ENCODE measurements around the gene RHBDF1.
"Not testable (repeated sequence)": the region's sequence is repeated elsewhere in the genome, so short reads cannot be mapped to it uniquely, and the experiment has no call there.

The RHBDF1 gene

DNA sequence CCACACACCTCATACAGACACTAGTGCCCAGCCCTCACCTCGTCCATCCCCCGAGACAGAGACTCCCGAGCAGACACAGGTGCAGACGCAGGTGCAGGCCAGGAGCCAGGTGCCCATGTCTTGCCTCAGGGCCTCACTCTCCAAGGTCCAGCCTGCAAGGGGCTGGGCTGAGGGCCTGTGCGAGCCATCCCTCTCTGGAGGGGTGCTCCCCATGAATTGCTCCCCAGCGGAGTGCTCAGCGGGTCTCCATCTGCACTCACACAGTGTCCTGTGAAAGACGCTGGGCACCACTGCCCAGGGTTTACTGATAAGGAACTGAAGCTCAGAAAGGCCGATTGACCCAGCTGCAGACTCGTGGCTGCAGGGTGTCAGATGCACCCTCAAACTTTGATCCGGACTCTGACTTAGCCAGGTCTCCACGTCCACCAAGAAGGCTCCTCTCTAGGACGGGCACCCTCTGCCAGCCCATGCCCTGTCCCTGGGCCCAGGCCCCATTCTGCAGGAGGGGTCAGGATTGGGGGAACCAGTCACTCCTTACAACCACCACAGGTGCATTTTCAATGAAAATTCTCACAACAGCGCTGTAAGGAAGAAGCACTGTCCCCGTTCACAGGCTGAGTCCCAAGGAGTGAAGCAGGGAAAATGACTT is 36.0 kb downstream of the RHBDF1 start:
- DNase-seq (ENCODE audit: low read depth in 2 of 2): no peak

DNA sequence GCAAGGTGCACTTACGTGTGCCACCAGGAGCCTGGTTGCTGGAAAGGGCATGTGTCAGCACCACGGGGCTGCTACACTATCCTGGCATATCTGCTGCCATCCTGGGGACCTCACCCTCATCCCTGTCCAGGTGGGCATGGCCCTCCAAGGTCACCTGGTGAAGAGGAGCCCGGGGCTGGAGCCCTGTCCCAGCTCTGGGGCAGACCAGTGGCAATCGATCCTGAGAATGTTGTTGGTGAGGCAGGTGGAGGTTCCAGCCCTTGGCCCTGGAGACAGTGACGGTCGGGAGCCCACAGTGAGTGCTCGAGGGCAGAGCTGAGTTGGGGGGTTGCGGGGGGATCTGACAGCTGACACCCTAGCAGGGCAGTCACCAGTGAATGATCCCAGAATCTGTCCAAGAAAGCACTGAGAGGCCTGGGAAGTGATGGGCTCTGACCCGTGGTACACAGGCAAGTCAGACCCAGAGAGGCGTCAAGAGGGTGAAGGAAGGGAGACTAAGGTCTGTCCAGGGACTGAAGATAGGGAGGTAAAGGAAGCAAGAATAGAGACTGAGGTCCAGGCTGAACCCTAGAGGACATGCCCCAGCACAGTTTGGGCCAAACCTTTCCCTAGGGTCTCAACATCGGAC is 36.6 kb downstream of the RHBDF1 start:
- no peak for DNase-seq (ENCODE audit: low read depth in 2 of 2)

- no peak for DNase-seq (ENCODE audit: low read depth in 2 of 2)
These were observed 37.3 kb downstream of the RHBDF1 start for GRCh38 chr16:35011-35677.

DNA sequence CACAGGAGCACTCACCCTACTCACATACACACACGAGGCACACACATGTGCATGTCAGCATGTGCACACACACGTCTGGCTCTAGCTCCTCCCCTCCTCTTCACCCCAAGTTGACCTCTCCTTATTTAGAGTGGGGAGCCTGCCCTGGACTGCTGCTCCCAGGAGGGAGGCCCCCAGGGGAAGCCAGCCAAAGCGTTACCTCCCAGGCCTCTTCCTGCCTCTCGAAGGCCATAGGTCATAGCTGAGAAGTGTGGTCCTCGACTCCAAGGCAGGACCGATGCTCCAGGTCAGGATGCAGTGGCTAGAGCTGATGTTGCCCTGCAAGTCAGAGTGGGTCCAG is 37.8 kb downstream of the RHBDF1 start:
- DNase-seq (ENCODE audit: low read depth in 2 of 2): no peak

DNA sequence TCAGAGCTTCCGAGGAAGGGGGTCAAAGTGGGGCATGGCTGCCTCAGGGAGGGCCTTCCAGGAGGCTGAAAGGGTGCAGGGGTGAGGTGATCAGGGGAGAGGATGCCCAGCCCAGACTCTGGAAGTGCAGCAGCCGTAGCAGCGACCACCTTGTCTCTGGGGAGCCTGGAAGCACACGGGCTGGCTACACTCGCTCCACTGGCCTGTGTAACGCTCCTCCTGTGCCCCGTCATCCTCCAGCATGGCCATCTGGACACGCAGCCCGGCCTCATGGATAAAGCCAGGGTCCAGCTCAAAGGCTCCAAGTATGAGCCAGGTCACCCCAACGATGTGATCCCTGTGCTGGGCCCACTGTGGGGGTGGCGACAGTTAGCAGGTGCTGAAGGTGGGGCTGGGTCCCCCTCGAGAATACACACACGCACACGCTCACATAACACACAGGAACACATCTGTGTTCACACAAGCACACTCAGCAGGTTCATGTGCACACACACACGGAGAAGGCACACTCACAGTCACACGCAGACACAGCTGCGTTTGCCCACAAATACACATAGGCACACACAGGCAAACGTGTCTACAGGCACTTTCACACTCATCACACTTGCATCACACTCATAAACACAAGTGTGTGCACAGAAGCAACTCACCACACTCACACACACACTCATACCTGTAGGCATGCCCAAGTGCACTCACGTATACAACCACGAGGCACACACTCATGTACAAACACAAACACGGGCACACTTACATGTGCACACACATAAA is 38.4 kb downstream of the RHBDF1 start:
- no peak for DNase-seq (ENCODE audit: low read depth in 2 of 2)

DNA sequence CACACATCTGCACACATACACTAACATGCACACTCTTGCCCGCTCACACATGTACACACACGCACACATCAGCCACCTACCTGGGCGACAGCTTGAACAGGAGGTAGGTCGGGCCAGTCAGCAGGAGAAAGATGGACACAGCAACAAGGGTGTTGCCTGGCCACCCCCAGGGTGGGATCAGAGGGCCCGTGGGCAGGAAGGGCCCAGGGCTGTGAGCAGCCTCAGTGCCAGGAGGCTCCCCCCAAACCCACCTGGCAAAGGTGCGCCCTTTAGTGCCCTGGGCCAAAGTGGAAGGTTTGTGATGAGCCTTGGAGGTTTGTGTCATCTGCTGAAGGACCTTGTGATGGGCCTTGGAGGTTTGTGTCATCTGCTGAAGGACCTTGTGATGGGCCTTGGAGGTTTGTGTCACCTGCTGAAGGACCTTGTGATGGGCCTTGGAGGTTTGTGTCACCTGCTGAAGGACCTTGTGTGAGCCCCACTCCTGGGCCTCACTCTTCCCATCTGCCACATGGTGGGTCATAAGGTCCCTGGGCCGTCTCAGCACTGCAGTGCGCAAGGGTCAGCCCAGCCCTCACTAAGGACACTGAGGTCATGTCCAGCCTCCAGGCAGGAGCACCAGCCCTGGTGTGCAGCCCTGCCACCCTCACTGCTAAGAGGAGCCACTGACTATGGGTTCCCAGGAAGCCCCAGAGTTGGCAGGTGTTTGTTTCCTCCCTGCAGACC is 39.1 kb downstream of the RHBDF1 start:
- not testable (repeated sequence) for DNase-seq (ENCODE audit: low read depth in 2 of 2)

DNA sequence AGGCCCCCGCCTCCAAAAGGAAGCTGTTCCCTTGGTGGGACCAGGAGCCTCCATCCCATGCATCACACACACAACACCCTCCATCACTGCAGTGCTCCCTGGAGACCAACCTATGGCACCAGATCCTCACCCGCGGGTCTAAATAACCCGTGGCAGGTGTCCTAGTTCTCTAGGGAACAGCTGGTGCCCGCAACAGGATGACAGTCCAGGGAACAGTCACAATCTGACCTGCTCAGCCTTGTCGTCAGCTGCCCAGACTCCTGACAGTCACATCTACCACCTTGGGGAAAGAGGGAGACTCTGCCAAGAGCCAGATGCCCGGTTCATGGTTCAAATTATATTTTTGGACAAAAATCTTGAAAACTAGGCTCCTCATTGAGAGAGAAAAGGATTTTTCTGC is 41.8 kb downstream of the RHBDF1 start:
- DNase-seq (ENCODE audit: low read depth in 2 of 2): not testable (repeated sequence)

GRCh38 chr16:25926-26348 is 46.5 kb downstream of the RHBDF1 start:
- not testable (repeated sequence) for DNase-seq (ENCODE audit: low read depth in 2 of 2)

- not testable (repeated sequence) for DNase-seq (ENCODE audit: low read depth in 2 of 2)
These were observed 48.3 kb downstream of the RHBDF1 start for GRCh38 chr16:24151-24550.

GRCh38 chr16:20886-21285 is 51.5 kb downstream of the RHBDF1 start:
- not testable (repeated sequence) for DNase-seq (ENCODE audit: low read depth in 2 of 2)

DNA sequence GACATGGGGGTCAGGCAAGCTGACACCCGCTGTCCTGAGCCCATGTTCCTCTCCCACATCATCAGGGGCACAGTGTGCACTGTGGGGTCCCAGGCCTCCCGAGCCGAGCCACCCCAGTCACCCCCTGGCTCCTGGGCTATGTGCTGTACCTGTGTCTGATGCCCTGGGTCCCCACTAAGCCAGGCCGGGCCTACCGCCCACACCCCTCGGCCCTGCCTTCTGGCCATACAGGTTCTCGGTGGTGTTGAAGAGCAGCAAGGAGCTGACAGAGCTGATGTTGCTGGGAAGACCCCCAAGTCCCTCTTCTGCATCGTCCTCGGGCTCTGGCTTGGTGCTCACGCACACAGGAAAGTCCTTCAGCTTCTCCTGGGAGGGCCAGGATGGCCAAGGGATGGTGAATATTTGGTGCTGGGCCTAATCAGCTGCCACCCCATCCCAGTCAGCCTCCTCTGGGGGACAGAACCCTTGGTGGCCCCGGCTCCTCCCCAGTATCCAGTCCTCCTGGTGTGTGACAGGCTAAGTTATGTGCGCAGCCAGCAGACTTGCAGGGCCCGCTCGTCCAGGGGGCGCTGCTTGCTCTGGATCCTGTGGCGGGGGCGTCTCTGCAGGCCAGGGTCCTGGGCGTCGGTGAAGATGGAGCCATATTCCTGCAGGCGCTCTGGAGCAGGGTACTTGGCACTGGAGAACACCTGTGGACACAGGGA is 55.2 kb downstream of the RHBDF1 start:
- not testable (repeated sequence) for DNase-seq (ENCODE audit: low read depth in 2 of 2)

DNA sequence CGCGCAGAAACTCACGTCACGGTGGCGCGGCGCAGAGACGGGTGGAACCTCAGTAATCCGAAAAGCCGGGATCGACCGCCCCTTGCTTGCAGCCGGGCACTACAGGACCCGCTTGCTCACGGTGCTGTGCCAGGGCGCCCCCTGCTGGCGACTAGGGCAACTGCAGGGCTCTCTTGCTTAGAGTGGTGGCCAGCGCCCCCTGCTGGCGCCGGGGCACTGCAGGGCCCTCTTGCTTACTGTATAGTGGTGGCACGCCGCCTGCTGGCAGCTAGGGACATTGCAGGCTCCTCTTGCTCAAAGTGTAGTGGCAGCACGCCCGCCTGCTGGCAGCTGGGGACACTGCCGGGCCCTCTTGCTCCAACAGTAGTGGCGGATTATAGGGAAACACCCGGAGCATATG is 61.7 kb downstream of the RHBDF1 start:
- peak; percentile 71 to 74 for DNase-seq (ENCODE audit: low read depth in 2 of 2)

GRCh38 chr16:9903-10665 is 62.3 kb downstream of the RHBDF1 start:
- DNase-seq (ENCODE audit: low read depth in 2 of 2): no peak

Data from stimulated activated CD8-positive, alpha-beta memory T cell treated with anti-CD3 and anti-CD28 coated beads, Interleukin-2, amount 100 ng/mL, for 1 hour (primary cell).